SH-SY5Y (cell line): ENCODE measurements around the gene GZF1.

ENCODE experiments used
- GATA2 ChIP-seq: IDR thresholded peaks from 2 replicates; pipeline ENCODE4 v1.6.1; 2011; ENCODE audit warnings: mild to moderate bottlenecking, low read depth, low read length
- GATA3 ChIP-seq: IDR thresholded peaks from 2 replicates; pipeline ENCODE4 v1.6.1; 2011; ENCODE audit warnings: low read depth, mild to moderate bottlenecking, low read length, moderate library complexity

- TF ChIP-seq GATA2 (no peak), GATA3 (no peak)
These were observed 4.4 kb downstream of the GZF1 start for GRCh38 chr20:23366384-23366783.
